IMR-90 (cell line): ENCODE measurements around the gene SDR9C7.

Experiments
- CEBPB ChIP-seq: IDR thresholded peaks from 2 replicates; pipeline ENCODE4 v1.6.1; 2012; ENCODE audit warnings: low read depth, low read length, improper control_type of control experiment
- CTCF ChIP-seq: conservative IDR thresholded peaks from 2 replicates; pipeline ENCODE4 v1.5.1; 2012; ENCODE audit warnings: mild to moderate bottlenecking, low read depth, low read length, improper control_type of control experiment
- ELK1 ChIP-seq: fragments of 150-350 bp; IDR thresholded peaks from 2 replicates; pipeline ENCODE4 v1.6.1; 2016; ENCODE audit warnings: low read depth, mild to moderate bottlenecking, low read length, moderate library complexity, borderline replicate concordance
- MAZ ChIP-seq: IDR thresholded peaks from 2 replicates; pipeline ENCODE4 v1.6.1; 2012; ENCODE audit warnings: low read depth, mild to moderate bottlenecking, low read length, improper control_type of control experiment, moderate library complexity, borderline replicate concordance
- POLR2A ChIP-seq: IDR thresholded peaks from 2 replicates; pipeline ENCODE4 v1.6.1; 2012; ENCODE audit warnings: mild to moderate bottlenecking, low read depth, low read length
- RAD21 ChIP-seq: IDR thresholded peaks from 2 replicates; pipeline ENCODE4 v1.6.1; 2012; ENCODE audit warnings: low read length, improper control_type of control experiment
- SMC3 ChIP-seq: fragments of 150-350 bp; IDR thresholded peaks from 2 replicates; pipeline ENCODE4 v1.6.1; 2016; ENCODE audit warnings: low read depth, mild to moderate bottlenecking, antibody characterized with exemption, low read length, moderate library complexity

DNA sequence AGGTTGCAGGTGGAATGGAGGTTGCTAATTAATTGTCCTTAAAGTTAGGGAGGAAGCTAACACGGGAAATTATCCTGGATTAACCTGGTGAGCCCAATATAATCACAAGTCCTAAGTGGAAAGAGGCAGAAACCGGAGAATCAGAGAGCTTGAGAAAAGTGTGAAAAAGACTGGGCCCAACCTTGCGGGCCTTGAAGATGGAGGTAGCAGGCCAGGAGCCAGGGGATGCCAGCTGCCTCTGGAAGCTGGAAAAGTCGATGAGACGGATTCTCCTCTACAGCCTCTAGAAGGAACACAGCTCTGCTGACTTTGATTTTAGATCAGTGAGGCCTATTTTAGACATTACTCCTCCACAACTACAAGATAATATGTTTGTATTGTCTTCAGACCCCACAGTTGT, 2.1 kb downstream of the SDR9C7 start:
- TF ChIP-seq POLR2A, result no peak
- no peak for TF ChIP-seq CEBPB
- TF ChIP-seq CTCF, result no peak
- no peak for TF ChIP-seq SMC3
- TF ChIP-seq ELK1, result no peak
- no peak for TF ChIP-seq RAD21
- no peak for TF ChIP-seq MAZ
